HG03025 (cell line): Measurements from ENCODE around the gene FES.
"Not testable (repeated sequence)": the region's sequence is repeated elsewhere in the genome, so short reads cannot be mapped to it uniquely, and the experiment has no call there.

Experiments
- ATAC-seq: cut with Tn5 transposase; IDR thresholded peaks from one replicate; pipeline ENCODE4 v1.9.1; 2021; ENCODE audit warnings: mild to moderate bottlenecking, moderate library complexity; ENCODE audit not compliant: unreplicated experiment, low FRiP score

The FES gene

DNA sequence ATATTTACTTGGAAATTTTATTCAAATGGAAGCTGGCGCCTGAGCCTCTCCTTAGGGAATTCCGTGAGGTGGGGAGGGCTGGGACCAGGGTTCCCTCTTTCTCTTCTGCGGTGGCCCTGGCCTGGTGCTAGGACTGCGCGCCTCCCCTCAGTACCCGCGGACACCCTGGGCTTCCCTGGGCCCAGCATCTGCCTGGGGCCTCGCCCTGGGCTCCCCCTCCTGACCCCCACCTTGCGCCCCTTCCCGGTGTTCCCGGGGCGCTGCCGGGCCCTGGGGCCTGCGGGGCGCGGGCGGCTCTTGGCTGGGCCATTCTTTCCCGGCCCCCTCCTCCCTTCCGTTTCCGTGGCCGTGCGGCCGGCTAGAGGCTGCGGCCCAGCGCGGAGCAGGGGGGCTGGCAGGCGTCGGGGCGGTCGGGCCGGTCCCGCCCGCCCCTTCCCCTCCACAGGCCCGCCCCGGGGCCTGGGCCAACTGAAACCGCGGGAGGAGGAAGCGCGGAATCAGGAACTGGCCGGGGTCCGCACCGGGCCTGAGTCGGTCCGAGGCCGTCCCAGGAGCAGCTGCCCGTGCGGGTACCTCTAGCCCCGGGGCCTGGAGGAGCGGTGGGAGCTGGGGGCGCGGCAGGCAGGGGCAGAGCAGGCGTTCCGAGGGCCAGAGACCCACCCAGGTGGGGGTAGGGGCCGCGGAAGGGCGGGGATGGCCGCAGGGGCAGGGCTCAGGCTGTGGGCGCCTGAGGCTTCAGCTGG lies at the start of gene FES:
TSS of gene FES (plus strand) at position 529 of the 743 bp plus-strand sequence. CDS start 542 bp downstream, outside the sequence.
- ATAC-seq = no peak

DNA sequence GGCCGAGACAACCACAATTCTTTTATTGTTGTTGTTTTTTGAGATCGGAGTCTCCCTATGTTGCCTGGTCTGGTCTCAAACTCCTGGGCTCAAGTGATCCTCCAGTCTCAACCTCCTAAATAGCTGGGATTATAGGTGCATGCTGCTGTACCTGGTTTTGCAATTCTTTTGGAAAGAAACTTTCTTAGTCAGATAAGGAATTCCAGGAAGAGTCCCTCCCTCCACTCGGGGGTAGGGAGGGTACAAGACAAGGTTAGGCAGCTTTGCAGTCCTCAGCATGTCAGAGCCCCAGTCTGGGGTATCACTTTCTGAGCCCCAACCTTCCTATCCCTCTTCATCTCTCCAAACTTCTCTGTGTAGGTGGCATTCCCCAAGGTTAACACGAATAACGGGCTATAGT lies 49.7 kb upstream of the FES start:
- ATAC-seq = no peak

DNA sequence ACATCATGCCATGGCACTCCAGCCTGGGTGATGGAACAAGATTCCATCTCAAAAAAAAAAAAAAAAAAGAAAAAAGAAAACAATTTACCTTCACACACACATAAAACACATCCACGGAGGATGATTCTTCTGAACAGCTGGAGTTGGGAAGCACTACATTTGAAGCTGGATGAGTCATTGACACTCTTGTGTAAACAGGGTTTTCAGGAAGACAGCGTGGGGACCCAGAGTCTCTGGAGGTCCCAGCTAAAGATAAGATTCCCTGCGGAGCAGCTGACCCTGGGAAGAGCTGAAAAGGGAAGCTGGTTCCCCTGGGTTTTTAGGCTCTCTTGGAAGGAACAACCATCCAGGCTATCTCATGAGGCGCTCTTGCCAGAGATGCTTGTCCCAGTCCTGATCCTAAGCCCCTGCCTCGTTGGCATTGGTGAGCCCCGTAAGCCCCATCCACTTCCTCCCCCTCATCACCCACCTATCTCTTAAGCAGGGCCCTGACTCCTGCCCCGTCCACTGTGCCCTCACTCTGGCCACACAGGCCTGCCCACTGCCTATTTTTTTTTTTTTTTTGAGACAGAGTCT lies 47.9 kb upstream of the FES start:
- ATAC-seq = no peak

DNA sequence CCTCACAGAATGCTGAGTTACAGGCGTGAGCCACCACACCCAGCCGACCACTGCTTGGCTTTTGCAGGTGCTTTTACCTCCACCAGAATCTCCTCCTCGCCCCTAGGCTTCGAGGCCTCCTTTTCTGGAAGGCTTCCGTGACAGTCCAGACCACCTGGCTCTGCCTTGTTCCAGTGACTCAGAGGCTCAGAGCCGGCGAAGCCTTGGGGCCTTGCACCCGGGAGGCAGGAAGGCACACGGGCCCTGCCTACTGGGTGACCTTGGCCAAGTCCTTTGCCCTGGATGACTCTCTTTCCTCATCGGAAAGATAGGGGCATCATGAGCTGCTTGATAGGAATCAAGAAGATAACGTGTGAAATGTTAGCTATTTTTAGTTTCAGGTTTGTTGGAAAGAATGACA lies 47.2 kb upstream of the FES start:
- ATAC-seq = no peak

DNA sequence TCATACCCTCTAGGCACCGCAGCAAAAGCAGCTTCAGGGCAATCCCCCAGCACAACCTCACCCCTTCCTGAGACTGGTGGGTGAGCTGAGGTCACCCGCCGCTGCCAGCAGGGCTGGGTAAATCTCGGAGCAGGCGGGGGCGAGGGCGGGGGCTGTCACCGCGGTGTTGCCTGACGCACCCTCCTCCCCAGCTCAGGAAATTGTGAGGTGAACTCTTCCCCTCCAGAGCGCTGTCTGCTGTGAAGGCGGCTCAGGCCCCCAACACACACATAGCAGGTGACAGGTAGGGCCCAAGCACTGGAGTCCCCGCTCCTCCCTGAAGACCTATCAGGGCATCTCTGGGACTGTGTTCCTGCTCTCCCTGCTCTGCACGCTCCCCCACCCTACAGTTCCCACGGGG lies 46.2 kb upstream of the FES start:
- no peak for ATAC-seq

DNA sequence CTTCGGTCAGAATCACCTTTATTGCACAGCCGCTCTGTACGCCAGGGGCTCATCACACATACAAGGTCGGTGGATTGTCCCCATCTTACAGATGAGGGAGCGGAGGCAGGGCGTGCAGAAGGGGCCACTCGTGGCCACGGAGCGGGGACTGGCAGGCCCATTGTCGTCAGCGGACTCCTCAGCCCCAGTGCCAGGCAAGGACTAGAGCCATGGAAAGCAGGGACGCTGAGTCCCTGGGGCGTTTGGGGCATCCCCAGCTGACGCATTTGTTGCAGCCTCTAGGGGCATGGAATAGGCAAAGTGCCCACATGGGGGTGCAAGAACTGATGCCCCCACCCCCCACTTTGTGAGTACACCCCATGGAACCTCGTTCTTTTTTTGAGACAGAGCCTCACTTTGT lies 45.8 kb upstream of the FES start:
- ATAC-seq = no peak

DNA sequence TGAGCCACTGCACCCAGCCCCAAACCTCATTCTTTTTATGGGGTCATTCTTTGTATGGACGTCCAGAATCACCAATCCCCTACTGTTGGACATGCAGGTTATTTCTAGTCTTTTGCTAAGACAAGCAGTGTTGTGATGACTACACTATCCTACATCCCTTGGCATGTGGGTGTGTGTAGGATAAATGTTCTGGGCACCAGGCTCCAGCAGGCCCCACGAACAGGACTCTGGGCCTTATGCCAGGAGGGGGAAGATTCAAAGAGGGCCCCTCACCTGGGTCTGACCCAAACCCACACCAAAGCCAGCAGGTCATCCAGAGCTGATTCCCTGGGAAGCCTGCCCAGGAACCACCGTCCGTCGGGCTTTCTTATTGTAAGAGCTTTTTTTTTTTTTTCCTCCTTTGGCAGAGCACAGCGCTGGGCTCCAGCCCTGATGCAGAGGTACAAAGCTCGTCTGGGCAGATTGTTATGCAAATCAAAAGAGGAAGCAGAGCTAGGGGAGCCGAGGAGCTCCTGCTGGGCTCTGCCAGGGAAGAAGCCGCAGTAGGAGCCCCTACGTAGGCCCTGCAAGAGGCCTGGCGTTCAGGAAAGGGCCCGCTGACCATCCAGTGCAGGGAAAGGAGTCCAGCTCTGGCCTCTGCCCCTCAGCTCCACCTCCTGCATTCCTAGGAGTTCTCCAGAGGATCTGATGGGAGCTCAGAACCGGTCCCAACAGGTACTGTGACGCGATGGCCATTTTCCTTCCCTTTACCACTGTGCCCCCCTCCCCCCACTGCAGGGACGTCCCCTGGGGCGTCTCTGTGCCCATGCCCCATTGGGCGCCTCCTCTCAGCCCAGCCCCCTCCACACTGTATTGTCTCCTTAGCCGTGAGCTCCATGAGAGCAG lies 44.9 kb upstream of the FES start:
- ATAC-seq = no peak

DNA sequence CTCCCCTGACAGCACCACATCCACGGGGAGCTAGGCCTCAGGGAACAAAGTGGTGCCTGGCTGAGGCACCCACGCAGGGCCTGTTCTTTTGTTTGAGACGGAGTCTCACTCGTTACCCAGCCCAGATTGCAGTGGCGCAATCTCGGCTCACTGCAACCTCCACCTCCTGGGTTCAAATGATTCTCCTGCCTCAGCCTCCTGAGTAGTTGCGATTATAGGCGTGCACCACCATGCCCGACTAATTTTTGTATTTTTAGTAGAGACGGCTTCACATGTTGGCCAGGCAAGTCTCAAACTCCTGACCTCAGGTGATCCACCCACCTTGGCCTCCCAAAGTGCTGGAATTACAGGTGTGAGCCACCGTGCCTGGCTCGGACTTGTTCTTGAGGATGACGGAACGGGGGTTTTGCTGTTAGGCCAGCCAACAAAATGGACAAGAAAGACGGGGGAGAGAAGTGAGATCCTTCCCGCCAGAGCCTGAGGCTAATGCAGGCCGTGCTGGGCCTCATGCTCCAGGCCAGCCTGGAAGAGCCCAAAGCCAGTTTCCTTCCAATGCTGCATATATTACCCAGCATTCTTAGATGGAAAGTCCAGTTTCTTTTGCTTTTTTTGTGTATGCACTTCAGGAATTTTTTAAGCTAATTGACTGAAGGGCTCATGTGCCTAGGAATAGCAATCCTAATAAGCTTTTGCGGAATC lies 44.0 kb upstream of the FES start:
- ATAC-seq = no peak

DNA sequence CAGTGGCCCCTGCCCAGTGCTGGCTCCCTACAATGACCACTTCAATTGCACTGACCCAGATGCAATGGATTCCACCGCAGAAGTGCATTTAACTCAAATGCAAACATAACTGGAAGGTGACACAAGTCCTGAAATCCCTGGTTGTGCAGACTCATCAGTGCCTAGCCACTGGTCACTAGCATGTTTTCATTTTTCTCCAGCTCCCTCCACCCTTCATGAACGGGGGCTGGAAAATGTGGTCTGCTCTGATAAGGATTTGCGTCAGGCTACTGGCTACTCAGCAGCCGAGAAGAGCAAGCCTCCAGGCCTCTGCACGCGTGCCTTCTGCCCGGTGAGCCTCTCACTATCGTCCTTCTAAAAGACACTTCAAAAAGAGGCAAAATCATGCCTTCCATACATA lies 43.4 kb upstream of the FES start:
- ATAC-seq = no peak

DNA sequence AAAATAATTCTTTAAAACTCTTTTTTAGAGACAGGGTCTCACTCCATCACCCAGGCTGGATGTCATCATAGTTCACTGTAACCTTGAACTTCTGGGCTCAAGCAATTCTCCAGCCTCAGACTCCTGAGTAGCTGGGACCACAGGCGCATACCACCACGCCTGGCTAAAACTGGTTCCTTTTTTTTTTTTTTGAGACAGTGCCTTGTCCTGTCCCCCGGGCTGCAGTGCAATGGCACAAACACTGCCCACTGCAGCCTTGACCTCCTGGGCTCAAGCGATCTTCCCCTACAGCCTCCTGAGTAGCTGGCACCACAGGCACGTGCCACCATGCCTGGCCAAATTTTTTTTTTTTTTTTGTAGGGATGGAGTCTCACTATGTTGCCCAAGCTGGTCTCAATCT lies 39.6 kb upstream of the FES start:
- ATAC-seq = no peak

DNA sequence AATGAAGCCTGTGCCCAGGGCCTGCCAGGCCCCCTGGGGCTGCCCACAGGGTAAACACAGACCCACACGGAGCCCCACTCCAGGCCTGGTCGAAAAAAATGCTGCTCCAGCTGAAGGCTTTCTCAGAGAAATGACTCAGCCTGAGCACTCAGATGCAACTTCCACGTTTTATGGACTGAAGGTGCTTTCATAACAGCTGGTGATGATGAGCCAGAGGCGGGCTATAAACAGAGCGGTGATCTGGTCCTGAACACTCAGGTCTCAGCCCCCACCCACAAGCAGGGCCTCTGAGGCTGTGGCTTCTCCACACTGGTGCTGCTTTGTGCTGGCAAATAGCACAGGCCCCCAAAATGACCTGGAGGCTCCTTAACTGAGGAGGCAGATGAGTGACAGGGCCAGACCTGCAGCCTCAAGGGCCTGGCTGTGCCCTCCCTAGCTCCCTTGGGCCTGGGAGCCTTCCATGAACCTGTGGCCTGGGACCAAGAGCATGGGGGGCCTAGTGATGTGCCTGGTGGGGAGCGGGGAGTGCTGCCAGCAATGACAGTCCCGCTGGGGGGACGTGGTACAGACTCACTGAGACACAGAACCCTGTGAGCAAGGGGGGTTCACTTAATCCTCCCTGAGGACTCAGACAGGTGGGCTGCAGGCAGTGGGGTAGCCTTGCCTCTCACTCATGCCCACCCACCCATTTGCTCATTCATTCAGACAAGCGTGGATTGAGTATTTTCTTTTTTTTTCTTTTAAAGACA lies 38.9 kb upstream of the FES start:
- ATAC-seq = peak; percentile 64

DNA sequence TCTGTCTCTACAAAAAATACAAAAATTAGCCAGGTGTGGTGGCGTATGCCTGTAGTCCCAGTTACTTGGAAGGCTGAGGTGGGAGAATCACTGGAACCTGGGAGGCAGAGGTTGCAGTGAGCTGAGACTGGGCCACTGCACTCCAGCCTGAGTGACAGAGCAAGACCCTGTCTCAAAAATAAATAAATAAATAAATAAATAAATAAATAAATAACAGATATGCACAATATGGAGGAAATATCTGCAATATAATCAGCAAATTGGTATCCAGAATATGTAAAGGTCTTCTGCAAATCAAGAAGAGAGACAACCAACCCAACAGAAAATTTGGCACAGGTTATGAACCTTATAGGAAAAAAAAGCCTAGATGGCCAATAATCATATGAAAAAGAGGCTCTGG lies 34.9 kb upstream of the FES start:
- ATAC-seq = not testable (repeated sequence)

DNA sequence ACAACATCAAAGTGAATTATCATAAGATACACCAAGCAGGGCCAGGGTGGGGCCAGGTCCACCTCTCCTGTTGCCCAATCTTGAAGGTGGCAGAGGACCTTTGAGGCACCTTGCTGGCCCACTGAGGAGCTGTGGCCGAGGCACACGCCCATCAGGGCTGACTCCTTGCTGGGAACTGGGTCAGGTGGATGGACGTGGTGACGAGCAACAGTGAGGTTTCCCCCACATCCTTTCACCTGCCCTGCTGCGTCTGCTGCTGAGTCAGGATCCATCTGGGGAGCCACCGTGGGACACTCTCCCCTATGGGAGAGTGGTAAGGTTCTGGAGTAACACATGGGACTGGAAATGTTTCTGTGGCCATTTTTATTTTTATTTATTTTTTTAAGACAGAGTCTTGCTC lies 33.2 kb upstream of the FES start:
- ATAC-seq = no peak

DNA sequence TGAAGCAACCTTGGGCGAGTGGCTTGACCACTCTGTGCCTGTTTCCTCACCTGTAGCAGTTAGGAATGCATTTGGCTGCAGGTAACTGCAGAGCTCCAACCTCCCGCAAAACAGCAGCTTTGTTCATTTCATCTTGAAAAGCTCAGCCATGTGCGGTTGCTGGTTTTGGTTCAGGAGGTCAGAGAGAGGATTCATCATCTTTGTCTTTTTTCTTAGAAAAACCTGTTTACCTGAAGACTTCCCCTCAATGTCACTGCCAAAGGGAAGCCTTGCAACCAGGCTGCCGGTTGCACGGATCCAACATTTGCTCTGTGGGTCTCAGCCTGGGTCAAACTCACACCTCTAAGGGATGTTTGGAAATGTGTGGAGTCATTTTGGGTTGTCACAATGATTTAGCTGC lies 32.4 kb upstream of the FES start:
- ATAC-seq = no peak

DNA sequence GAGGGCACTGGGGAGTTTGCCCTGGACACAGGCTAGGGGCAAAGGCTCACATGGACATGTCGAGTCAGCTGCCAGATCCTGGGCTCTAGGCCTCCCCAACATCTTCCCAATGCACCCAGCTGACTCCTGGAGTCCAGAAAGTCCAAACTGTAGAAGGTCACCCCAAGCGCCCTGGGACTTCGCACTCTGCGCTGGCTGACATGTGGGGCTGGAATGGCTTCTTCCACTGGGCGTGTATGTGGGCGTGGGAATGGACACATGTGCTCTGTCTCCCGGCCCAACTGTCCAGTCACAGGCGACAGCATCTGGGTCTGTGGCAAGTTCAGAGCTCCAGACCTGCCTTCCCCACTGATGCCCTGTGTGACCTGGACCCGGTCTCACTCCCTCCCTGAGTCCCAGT lies 29.2 kb upstream of the FES start:
- ATAC-seq = no peak

DNA sequence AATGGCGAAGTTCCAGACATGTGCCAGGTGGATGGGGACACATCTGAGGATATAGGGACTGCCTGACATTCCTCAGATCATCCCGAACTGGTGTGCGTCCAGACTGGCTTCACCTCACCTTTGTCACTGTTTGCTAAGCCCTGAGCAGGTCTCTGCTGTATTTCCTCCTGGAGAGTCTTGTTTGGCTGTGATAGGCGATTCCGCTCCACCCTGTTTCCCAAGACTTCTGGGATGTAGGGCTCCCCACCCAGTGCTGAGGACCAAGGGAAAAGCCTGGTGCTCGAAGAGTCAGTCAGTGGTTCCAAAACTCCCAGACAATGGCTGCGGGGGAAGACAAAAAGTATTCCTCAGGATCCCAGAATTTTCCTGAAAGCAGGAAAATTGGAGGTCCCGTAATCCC lies 27.0 kb upstream of the FES start:
- no peak for ATAC-seq

DNA sequence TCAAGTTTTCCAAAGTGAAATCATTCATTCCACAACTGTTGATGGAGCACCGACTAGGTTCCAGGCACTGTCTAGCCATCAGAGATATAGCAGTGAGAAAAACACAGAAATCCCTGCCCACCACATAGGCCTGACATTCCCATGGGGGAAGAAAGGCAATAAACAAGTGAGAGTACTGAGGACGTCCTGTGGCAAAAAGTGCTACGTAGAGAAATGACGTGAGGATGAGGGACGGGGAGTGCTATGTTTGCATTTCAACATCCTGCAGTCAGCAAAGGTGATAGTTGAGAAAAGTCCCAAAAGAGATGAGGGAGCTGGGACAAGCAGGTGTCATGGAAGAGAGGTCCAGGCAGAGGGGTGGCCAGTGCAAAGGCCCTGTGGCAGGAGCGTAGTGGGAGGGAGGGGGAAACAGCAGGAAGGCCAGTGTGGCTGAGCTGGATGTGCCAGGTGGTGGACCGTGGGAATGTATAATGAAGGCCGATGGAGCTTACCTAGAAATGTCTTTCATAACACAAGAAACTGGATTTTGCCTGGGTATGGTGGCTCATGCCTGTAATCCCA lies 26.3 kb upstream of the FES start:
- no peak for ATAC-seq

DNA sequence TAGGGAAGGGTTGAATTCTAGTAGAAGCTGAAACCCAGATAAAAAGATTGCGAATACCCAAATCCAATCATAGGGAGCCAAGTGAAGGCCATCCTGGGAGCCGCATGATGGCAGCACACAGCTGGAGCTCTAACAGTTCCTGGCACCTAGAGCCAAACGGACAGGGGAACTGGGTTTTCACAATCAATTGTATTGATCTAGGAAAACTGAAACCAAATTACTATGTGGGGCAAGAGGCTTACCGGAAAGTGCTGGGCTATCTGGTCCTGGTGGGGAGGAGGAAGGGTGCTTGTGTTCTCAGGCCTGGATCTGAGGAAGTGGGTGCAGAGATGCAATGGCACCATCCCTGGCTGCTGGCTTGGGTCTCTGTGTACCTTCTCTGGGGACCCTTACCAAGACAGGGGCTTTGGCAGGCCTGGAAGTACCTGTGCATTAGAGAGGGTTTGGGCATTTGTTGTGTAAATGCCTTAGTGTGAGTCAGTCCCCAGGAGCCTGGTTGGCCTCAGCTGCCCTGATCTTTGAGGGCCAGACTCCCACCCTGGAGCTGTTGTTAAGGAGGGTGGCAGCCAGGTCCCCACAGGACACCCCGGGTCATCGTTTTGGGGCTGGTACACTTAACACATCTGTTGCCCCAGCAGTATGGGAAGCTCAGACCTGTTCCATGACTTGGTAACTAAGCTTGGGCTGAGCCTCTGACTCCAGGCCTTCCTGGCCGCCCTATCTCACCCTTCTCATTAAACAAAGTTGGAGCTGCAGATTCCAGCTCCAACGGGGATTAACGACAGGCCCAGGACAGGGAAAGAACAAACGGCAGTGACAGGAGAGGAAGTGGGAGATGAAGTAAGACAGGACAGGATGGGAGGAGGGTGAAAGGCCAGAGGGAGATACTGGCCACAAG lies 24.8 kb upstream of the FES start:
- no peak for ATAC-seq

DNA sequence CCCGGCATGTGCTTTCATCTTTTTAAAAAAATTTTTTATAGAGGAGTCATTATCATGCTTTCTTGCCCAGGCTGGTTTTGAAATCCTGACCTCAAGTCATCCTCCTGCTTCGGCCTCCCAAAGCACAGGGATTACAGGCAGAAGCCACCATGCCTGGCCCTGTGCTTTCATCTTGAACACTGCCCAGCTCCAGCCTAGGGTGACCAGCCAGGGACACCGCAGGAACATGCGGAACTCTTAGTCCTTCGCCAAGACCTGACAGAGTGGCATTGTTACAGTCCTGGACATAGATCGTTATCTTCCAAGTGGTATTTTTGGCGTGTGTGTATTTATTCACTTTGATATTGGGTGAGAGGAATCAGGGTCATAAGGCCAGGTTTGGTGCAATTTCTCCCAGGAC lies 23.9 kb upstream of the FES start:
- ATAC-seq = no peak
